ENCODE results near the gene IL1RAPL2. TPM values are rescaled to one million over a fixed set of nuclear protein-coding genes. Genes with fewer than 3 reads are reported as not detected.

The IL1RAPL2 gene
- total RNA-seq, 6 experiments from 2014 or later = 0.13 to 0.70 (median 0.29) TPM; not detected in 1

GRCh38 chrX:104564335-104564734 is 1.7 kb upstream of the IL1RAPL2 start:
- Histone ChIP-seq H3K27me3 (no peaks in the 10 kb centered on the region), H3K9me3 (no peaks in the 10 kb centered on the region), H3K4me1 (peaks cover 0 to 4% (median 0%) of the 10 kb centered on the region in 4 donors), H3K36me3 (no peaks in the 10 kb centered on the region), H3K27ac (no peak overlapping the region), H3K4me3 (no peak overlapping the region)
- ATAC-seq = no peak
- intact Hi-C loops (cut with DNase I) = no loop called here
- no peak for DNase-seq
- WGBS (ENCODE audit: insufficient coverage, low coverage, low lambda C conversion rate, missing lambda C conversion rate) = 69% methylated on average over 5 of the region's 9 CpGs
- TF ChIP-seq CTCF (IDR thresholded peaks at IDR 0.05) (no peak), POLR2A (IDR thresholded peaks at IDR 0.05) (no peak)

DNA sequence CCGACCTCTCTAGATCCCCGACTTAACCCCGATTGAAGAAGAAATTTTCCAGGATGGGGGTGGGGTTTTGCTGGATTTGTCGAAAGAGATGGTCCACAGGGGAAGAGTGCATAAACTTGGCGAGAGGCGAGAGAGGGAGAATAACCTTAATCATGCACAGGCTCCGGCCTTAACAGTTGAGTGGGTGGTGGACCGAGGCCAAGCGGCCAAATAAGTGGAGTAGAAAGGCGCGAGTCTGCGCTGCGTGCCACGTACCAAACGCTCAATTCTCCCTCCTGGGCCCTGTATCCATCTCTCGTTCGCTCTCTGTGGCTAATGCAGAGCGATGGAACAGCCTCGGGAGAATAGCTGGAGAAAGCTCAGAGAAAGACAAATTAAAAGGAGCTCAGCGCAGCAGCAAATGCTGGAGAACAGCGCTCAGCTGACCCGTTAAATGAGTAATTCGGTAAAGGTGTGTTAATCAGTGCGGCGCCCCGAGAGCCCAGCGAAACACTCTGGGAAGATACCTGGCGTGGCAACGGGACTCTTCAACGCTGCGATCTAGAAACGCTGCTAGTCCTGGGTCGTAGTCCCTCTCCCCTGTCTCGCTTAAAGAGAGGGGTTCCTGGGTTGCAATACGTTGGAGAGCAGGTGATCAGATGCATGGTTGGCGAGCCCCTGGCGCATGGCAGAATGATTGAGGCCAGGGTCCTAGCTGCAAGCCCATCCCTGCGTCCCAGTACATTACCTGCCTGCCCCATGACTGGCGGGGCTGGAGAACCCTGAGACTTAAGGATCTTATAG is 887 bp upstream of the IL1RAPL2 start:
- DNase-seq (no peak), ATAC-seq (peak in 1 of 4 donors; percentile 36)
- intact Hi-C loops (cut with DNase I) = no loop called here
- Histone ChIP-seq H3K4me3 (peak overlapping the region in 2 of 3 donors; percentile 4 to 48), H3K27ac (no peak overlapping the region), H3K9me3 (no peaks in the 10 kb centered on the region), H3K36me3 (no peaks in the 10 kb centered on the region), H3K27me3 (no peaks in the 10 kb centered on the region), H3K4me1 (peaks cover 0 to 4% (median 0%) of the 10 kb centered on the region in 4 donors)
- 22% methylated on average over 24 of the region's 39 CpGs for WGBS (ENCODE audit: insufficient coverage, low coverage, low lambda C conversion rate, missing lambda C conversion rate)
- TF ChIP-seq POLR2A (IDR thresholded peaks at IDR 0.05) (no peak), CTCF (IDR thresholded peaks at IDR 0.05) (no peak)

GRCh38 chrX:104566681-104567501 is 892 bp downstream of the IL1RAPL2 start:
- Histone ChIP-seq H3K4me1 (peaks cover 0 to 4% (median 0%) of the 10 kb centered on the region in 4 donors), H3K9me3 (no peaks in the 10 kb centered on the region), H3K27ac (no peak overlapping the region), H3K27me3 (no peaks in the 10 kb centered on the region), H3K36me3 (no peaks in the 10 kb centered on the region), H3K4me3 (peak overlapping the region; percentile 20 to 48 (median 44))
- intact Hi-C loops (cut with DNase I) = no loop called here
- ATAC-seq (peak; percentile 39 to 65 (median 54)), DNase-seq (peak; percentile 23 to 51 (median 48))
- TF ChIP-seq POLR2A (IDR thresholded peaks at IDR 0.05) = no peak
- no peak for TF ChIP-seq CTCF (IDR thresholded peaks at IDR 0.05)
- WGBS (ENCODE audit: insufficient coverage, low coverage, low lambda C conversion rate, missing lambda C conversion rate) = 34% methylated on average over 26 of the region's 46 CpGs

GRCh38 chrX:104567506-104567905 is 1.5 kb downstream of the IL1RAPL2 start:
- WGBS (ENCODE audit: insufficient coverage, low coverage, low lambda C conversion rate, missing lambda C conversion rate) = 25% methylated on average over 11 of the region's 14 CpGs
- H3K4me3 ChIP-seq = peak overlapping the region in 2 of 3 donors; percentile 44 to 48
- H3K9me3 ChIP-seq = no peaks in the 10 kb centered on the region
- intact Hi-C loops (cut with DNase I) = no loop called here
- H3K36me3 ChIP-seq = no peaks in the 10 kb centered on the region
- DNase-seq = peak in 1 of 3 donors; percentile 24
- TF ChIP-seq CTCF (IDR thresholded peaks at IDR 0.05) (no peak), POLR2A (IDR thresholded peaks at IDR 0.05) (no peak)
- H3K27ac ChIP-seq = no peak overlapping the region
- ATAC-seq = no peak
- peaks cover 0 to 4% (median 0%) of the 10 kb centered on the region in 4 donors for H3K4me1 ChIP-seq
- no peaks in the 10 kb centered on the region for H3K27me3 ChIP-seq

Data from right lobe of liver (tissue), 6 donors.